K562 (cell line): Measurements from ENCODE around the gene C3orf52. TPM values are rescaled to one million over a fixed set of nuclear protein-coding genes. Genes with fewer than 3 reads are reported as not detected.
A peak's percentile ranks its signal among the peaks of the same experiment; 100 is the strongest.

Source experiments
- CCNT2 ChIP-seq: IDR thresholded peaks from 2 replicates; pipeline ENCODE4 v1.6.1; 2011; ENCODE audit warnings: borderline replicate concordance, low read depth, mild to moderate bottlenecking, moderate library complexity, mixed read lengths, low read length; ENCODE audit not compliant: insufficient read length; ENCODE audit errors: extremely low read depth
- E2F3 ChIP-seq: fragments of 250-450 bp; sonication (Bioruptor Pico); IDR thresholded peaks from 2 replicates; pipeline ENCODE4 v1.4.0; 2020; ENCODE audit warnings: mild to moderate bottlenecking
- PHF8 ChIP-seq: fragments of 200-600 bp; sonication (generic); IDR thresholded peaks from 2 replicates; pipeline ENCODE4 v1.6.1; 2012; ENCODE audit warnings: mixed run types, mild to moderate bottlenecking, inconsistent platforms, low read length, moderate library complexity, borderline replicate concordance
- PTRF ChIP-seq: fragments of 450-650 bp; IDR thresholded peaks from 2 replicates; pipeline ENCODE4 v1.6.1; 2016; ENCODE audit warnings: mild to moderate bottlenecking, missing genetic modification characterization, missing compliant biosample characterization
- RBM39 ChIP-seq: fragments of 200-400 bp; formaldehyde crosslinking; optimal IDR thresholded peaks from 2 replicates; pipeline ENCODE3; 2018; ENCODE audit warnings: low read depth, low read length
- SAP30 ChIP-seq: fragments of 200-600 bp; sonication (generic); IDR thresholded peaks from 2 replicates; pipeline ENCODE4 v1.6.1; 2012; ENCODE audit warnings: borderline replicate concordance, low read depth, mild to moderate bottlenecking, moderate library complexity, low read length, control low read depth, inconsistent platforms; ENCODE audit not compliant: insufficient read depth, poor library complexity, severe bottlenecking
- SP2 ChIP-seq: IDR thresholded peaks from 2 replicates; pipeline ENCODE4 v1.6.1; 2011; ENCODE audit warnings: mild to moderate bottlenecking, low read depth, low read length, moderate library complexity; ENCODE audit not compliant: poor library complexity, severe bottlenecking; ENCODE audit errors: extremely low read depth
- TAF9B ChIP-seq: fragments of 450-650 bp; IDR thresholded peaks from 2 replicates; pipeline ENCODE4 v1.6.1; 2018; ENCODE audit warnings: mild to moderate bottlenecking; ENCODE audit not compliant: partially characterized antibody
- TOE1 ChIP-seq, 2 experiments: fragments of 450-650 bp in 1 of 2; sonication (generic) in 1 of 2; formaldehyde crosslinking in 1 of 2; IDR thresholded peaks; 2 replicates each; pipeline versions ENCODE4 v1.7.1 to v1.8.0; 2016 to 2022; ENCODE audit warnings: borderline replicate concordance in 2 of 2, mild to moderate bottlenecking in 2 of 2, antibody characterized with exemption in 1 of 2, inconsistent platforms in 1 of 2, low read depth in 1 of 2, missing genetic modification reagents in 1 of 2, moderate library complexity in 1 of 2
- TRIM25 ChIP-seq: fragments of 450-650 bp; IDR thresholded peaks from 2 replicates; pipeline ENCODE4 v1.7.0; 2016; ENCODE audit warnings: borderline replicate concordance
- ZNF239 ChIP-seq: fragments of 250-450 bp; sonication (Bioruptor Pico); IDR thresholded peaks from 2 replicates; pipeline ENCODE4 v1.4.0; 2020; ENCODE audit warnings: mild to moderate bottlenecking
- ZNF408 ChIP-seq: fragments of 250-450 bp; sonication (Bioruptor Pico); IDR thresholded peaks from 2 replicates; pipeline ENCODE4 v1.4.0; 2020; ENCODE audit warnings: low read depth, mild to moderate bottlenecking, moderate library complexity
- ZNF518B ChIP-seq: fragments of 250-450 bp; sonication (Bioruptor Pico); IDR thresholded peaks from 2 replicates; pipeline ENCODE4 v1.5.0; 2021; ENCODE audit warnings: mild to moderate bottlenecking, moderate library complexity
- polyA plus RNA-seq, 8 experiments: library from polyadenylated mRNA; depleted of rRNA in 4 of 8; stranded (reverse) in 5 of 8; unstranded in 3 of 8; fragments of >200 nt; fragmentation: Nextera tagmentation in 2 of 8; fragmentation: Illumina TruSeq in 1 of 8; extraction: Ambion mirVana in 2 of 8; extraction: Trizol in 1 of 8; gene quantifications; 2 replicates each; pipeline versions ENCODE4 v1.2.1 to v1.2.3, GENCODE V29; 2011 to 2014; ENCODE audit warnings: inconsistent platforms in 1 of 8, missing spikeins in 1 of 8
- total RNA-seq, 7 experiments: library from RNA; depleted of rRNA in 6 of 7; stranded (reverse); fragments of >200 nt in 6 of 7; fragmentation: Illumina TruSeq in 2 of 7; extraction: Trizol in 2 of 7; gene quantifications; 2 replicates each; pipeline versions ENCODE4 v1.2.1 to v1.2.3, GENCODE V29; 2011 to 2021; ENCODE audit warnings: low replicate concordance in 1 of 7

Gene C3orf52
- total and polyA plus RNA-seq, 9 of the 15 experiments (the other 6 are each of a cell fraction or from before 2014, with no cell fraction given), result 2.8 to 6.1 (median 3.8) TPM

- peak; percentile 25 for TF ChIP-seq CCNT2
- TF ChIP-seq E2F3 (CRISPR knock-in tag), result no peak
- no peak for TF ChIP-seq SP2
- no peak for TF ChIP-seq ZNF408 (CRISPR knock-in tag)
- TF ChIP-seq PTRF (tag), result no peak
- TF ChIP-seq PHF8, result peak; percentile 29; the same call in 1 of the 2 replicates
- no peak for TF ChIP-seq SAP30
- TF ChIP-seq ZNF518B, result no peak
- TF ChIP-seq TRIM25, result no peak
- no peak for TF ChIP-seq ZNF239
- peak; percentile 34; the same call in 1 of the 2 replicates for TF ChIP-seq TOE1 (IDR thresholded peaks at IDR 0.05; ENCODE audit: borderline replicate concordance)
- TF ChIP-seq TOE1 (CRISPR knock-in tag; IDR thresholded peaks at IDR 0.05; ENCODE audit: borderline replicate concordance, low read depth), result no peak
- TF ChIP-seq RBM39, result no peak
- no peak for TF ChIP-seq TAF9B
These were observed at the start of gene C3orf52 (continued) for GRCh38 chr3:112086076-112086854.
